ENCODE measurements around the gene GUCY2D.

DNA sequence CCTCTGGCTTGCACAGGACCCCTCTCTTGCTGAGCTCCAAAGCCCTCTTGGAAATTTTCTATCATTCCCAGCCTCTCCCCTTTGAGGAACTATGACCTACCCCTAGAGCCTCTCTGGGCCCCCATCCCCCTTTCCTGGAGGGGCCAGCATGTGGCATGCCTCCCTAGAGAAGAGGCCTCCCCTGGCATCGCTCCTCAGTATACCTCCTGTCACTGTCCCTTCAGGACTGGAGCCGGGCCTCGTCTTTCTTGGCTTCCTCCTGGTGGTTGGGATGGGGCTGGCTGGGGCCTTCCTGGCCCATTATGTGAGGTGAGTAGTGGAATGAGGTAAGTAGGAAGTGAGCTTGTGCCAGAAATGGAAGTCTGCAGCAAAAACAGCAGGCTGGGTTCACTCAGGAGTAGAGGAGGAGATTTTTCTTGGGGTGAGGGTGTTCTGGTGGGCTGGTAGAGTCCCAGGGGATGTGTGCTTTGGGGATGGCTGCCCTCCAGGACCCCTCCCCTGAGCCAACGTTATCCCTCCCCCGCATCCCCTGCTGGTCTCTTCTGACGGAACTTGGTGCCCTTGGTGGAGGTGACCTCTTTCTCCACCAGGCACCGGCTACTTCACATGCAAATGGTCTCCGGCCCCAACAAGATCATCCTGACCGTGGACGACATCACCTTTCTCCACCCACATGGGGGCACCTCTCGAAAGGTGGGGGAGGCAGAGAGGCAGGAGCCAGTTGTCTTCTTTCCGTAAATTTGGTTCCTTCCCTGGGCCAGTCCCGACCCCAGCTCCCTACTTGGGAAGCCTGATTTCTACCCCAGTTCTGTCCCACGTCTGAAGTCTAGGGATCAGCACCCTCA is 4.6 kb downstream of the GUCY2D start:
- TF ChIP-seq, protein P1, sequence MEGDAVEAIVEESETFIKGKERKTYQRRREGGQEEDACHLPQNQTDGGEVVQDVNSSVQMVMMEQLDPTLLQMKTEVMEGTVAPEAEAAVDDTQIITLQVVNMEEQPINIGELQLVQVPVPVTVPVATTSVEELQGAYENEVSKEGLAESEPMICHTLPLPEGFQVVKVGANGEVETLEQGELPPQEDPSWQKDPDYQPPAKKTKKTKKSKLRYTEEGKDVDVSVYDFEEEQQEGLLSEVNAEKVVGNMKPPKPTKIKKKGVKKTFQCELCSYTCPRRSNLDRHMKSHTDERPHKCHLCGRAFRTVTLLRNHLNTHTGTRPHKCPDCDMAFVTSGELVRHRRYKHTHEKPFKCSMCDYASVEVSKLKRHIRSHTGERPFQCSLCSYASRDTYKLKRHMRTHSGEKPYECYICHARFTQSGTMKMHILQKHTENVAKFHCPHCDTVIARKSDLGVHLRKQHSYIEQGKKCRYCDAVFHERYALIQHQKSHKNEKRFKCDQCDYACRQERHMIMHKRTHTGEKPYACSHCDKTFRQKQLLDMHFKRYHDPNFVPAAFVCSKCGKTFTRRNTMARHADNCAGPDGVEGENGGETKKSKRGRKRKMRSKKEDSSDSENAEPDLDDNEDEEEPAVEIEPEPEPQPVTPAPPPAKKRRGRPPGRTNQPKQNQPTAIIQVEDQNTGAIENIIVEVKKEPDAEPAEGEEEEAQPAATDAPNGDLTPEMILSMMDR (IDR thresholded peaks at IDR 0.05; ENCODE audit: low read length), result no peak
- no peak for TF ChIP-seq EZH2phosphoT487 (IDR thresholded peaks at IDR 0.05; ENCODE audit: low read length)
- no peak for TF ChIP-seq EZH2 (optimal IDR thresholded peaks at IDR 0.05; ENCODE audit: low read depth, low read length)
